NB4 (cell line): Measurements from ENCODE around the gene PTK6.

Source experiments
- DNase-seq: peaks from one replicate; pipeline ENCODE4 v3.0.0; 2010; ENCODE audit warnings: low read depth
- H3K4me3 ChIP-seq: one replicate; pipeline ENCODE4 v1.5.1; 2011; ENCODE audit warnings: mild to moderate bottlenecking, low read depth, low read length, moderate library complexity
- MYC ChIP-seq: IDR thresholded peaks from 2 replicates; pipeline ENCODE4 v1.6.1; 2011; ENCODE audit warnings: low read depth, low read length
- POLR2A ChIP-seq: IDR thresholded peaks from 2 replicates; pipeline ENCODE4 v1.6.1; 2011; ENCODE audit warnings: mild to moderate bottlenecking; ENCODE audit not compliant: insufficient read length; ENCODE audit errors: extremely low read depth
- TF ChIP-seq, protein P1 (sequence below): IDR thresholded peaks from one replicate; pipeline ENCODE4 v1.5.1; 2012; ENCODE audit warnings: low read depth, low read length
- TF ChIP-seq, protein P2 (sequence below): IDR thresholded peaks from 2 replicates; pipeline ENCODE4 v1.6.1; 2011; ENCODE audit warnings: low read depth, low read length

Gene PTK6

DNA sequence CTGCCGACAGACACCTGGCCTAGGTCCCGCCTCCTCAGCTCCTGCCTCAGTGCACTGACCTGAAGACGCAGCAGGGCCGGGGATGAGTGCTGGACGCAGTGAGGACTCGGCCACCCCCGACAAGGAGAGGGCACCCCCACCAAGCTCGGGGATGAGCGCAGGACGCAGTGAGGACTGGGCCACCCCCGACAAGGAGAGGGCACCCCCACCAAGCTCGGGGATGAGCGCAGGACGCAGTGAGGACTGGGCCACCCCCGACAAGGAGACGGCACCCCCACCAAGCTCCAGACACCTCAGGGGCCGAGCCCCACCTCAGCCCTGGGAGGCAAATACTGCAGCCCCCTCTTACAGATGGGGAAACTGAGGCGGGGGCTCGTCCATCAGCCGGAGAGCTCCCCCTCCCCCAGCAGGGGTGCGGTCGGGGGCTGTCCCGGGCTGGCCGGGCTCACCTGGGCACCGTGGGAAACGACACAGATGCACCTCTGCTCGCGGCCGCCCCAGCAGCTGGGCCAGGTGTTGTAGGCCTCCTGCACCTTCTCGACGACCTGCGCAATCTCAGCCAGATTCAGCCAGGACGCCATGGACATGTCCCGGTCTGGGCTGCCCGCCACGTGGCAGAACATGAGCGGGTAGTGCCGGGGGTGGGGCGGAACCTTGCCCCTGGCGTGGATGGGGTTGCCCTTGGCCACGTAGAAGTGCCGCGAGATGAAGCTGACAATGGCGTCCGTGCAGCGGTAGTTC, 29.4 kb upstream of the PTK6 start:
- H3K4me3 ChIP-seq, result no peak overlapping the region
- TF ChIP-seq, protein P1, sequence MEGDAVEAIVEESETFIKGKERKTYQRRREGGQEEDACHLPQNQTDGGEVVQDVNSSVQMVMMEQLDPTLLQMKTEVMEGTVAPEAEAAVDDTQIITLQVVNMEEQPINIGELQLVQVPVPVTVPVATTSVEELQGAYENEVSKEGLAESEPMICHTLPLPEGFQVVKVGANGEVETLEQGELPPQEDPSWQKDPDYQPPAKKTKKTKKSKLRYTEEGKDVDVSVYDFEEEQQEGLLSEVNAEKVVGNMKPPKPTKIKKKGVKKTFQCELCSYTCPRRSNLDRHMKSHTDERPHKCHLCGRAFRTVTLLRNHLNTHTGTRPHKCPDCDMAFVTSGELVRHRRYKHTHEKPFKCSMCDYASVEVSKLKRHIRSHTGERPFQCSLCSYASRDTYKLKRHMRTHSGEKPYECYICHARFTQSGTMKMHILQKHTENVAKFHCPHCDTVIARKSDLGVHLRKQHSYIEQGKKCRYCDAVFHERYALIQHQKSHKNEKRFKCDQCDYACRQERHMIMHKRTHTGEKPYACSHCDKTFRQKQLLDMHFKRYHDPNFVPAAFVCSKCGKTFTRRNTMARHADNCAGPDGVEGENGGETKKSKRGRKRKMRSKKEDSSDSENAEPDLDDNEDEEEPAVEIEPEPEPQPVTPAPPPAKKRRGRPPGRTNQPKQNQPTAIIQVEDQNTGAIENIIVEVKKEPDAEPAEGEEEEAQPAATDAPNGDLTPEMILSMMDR, result no peak
- TF ChIP-seq, protein P2, sequence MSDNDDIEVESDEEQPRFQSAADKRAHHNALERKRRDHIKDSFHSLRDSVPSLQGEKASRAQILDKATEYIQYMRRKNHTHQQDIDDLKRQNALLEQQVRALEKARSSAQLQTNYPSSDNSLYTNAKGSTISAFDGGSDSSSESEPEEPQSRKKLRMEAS, result no peak
- TF ChIP-seq POLR2A, result no peak
- TF ChIP-seq MYC, result no peak

DNA sequence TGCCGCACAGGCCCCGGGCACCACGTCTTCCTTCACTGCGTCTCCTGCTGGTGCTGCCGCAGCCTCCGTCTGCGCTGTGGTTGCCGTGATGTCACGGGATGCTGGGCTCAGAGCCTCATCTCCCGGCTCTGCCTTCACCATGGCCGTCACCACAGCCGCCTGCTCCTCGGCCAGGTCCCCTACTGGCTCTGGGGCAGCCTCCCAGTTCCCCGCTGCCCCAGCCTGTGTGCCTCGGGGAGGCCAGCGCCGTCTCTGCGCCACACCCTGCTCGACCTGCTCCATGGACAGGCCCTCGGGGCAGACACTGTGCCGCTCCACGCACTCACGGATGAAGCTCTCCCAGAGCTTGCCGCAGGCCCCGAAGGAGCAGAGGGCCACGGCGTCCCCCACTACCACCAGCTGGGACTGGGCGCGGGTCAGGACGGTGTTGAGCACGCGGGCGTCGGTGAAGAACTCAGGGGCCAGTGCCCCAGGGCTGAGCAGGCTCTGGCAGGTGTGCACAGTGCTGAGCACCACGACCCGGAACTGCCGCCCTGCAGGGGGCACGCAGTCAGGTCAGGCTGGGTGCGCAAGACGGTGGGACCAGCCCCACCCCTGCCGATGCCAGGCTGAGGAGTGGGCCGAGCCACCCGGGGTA, 28.6 kb upstream of the PTK6 start:
- H3K4me3 ChIP-seq, result no peak overlapping the region
- TF ChIP-seq, protein P2, result no peak
- TF ChIP-seq POLR2A (no peak), MYC (no peak)
- TF ChIP-seq, protein P1, result no peak
- DNase-seq, result no peak

More for the DNA sequence above, 29.4 kb upstream of the PTK6 start:
- DNase-seq, result no peak

DNA sequence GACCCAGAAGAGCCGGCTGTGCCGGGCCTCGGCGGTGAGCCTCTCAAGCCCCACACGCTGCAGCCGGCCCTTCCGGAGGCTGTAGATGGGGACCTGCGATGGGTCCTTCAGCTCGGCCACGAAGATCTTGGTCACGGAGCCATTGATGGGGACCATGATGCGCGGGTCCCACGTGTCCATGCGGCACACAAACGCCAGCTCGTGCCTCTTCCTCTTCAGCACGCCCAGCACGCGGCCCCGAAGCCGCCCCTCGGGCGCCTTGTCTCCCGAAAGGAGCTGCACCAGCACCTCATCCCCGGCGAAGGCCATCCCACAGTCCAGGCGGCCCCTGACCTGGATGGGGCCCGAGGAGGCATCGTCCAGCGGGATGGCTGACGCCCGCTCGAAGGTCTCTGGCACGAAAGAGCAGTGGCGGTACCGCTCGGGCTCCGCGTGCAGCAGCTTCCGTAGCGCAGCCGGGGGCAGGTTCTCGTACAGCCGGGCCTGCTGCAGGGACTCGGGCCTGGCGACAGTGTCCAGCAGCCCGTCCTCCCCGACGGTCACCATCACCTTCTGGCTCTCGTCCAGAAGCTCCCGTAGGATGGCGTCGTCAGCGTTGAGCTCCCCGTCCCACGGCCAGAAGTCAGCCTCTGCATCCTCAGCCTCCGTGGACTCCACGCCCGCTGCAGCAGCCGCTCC, 28.0 kb upstream of the PTK6 start:
- H3K4me3 ChIP-seq, result no peak overlapping the region
- no peak for TF ChIP-seq POLR2A
- TF ChIP-seq, protein P1, result no peak
- TF ChIP-seq, protein P2, result no peak
- no peak for TF ChIP-seq MYC
- DNase-seq, result no peak

DNA sequence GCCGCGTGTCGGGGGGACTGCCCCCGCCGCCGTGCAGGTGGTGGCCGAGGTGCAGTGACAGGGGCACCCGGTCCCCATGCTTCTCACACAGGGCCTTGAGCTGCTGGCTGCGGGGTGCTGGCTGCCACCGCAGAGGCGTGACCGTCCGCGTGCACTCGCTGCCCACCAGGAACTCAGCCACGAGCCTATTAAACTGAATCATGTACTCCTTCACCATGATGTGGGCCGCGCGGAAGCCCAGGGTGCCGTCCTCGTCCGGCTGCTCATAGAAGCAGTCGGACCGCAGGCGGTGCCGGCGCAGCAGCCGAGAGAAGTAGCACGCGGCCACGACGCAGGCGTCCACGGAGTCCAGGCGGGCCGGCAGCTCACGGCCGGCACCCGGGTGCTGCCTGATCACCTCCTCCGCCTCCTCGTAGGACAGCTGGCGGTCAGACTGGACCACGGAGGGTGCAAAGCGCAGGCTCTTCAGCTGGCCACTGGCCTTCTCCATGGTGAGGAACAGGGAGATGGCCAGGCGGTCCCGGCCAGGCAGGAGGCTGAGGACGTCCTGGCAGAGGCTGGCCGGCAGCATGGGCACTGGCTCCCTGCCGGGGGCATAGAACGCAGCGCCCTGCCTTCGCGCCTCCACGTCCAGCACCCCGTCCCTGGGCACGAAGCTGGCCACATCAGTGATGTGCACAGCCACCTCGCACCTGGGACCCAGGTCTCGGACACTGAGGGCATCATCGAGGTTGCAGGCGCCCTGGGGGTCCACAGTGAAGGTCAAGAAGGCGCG, 27.0 kb upstream of the PTK6 start:
- TF ChIP-seq, protein P2, result no peak
- TF ChIP-seq, protein P1, result no peak
- TF ChIP-seq POLR2A (no peak), MYC (no peak)
- no peak overlapping the region for H3K4me3 ChIP-seq
- no peak for DNase-seq

DNA sequence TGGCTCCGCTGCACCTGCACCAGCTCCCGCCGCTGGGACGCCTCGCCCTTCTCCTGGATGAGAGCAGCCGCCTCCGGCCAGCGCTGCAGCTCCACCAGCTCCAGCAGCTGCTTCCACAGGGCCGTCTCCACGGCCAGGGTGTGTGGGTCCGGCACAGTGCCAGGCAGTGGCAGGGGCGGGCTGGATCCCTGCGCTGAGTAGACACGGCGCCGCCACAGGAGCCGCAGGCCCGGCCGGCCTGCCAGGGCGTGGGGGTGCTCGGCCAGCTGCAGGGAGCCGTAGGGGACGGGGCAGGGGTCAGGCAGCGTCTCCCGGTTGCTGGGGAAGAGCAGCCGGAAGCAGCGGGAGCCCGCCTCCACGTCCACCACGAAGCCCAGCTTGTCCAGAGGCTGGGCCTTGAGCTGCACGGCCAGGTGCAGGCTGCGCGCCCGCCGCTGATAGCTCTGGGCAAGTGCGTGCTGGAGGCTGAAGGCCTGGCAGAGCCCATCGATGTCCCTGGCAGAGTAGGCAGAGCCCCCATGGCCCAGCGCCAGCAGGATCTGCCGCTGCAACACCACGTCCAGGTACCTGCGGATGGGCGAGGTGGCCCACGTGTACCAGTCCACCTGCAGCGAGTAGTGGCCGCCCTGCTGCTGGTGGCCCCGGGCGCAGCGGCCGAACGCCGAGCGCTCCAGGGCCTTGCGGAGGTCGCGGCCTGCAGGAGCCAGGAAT, 26.2 kb upstream of the PTK6 start:
- H3K4me3 ChIP-seq, result no peak overlapping the region
- TF ChIP-seq, protein P2, result no peak
- no peak for TF ChIP-seq POLR2A
- TF ChIP-seq, protein P1, result no peak
- no peak for TF ChIP-seq MYC
- DNase-seq, result no peak
